GM12878 (cell line): Measurements from ENCODE around the gene TSPAN16. TPM values are rescaled to one million over a fixed set of nuclear protein-coding genes. Genes with fewer than 3 reads are reported as not detected.

ENCODE experiments used
- ATAC-seq: fragments of 200-7000 bp; cut with Tn5 transposase; 3 replicates; pipeline ENCODE4 v1.9.1; 2020; ENCODE audit warnings: mild to moderate bottlenecking, moderate library complexity
- BruUV-seq: library from RNA; stranded (reverse); fragments of 400-500 nt; replicated peaks from 2 replicates; lab custom pipeline; 2021; lab: Mats Ljungman, UMichigan
- CTCF ChIA-PET: fragments of 300-600 bp; sonication (Branson Sonifier 250); formaldehyde crosslinking; extraction: SDS; loops from one replicate; lab custom pipeline; 2021; ENCODE audit warnings: inconsistent platforms; lab: Yijun Ruan, JAX
- POLR2A ChIA-PET: fragments of 350-600 bp; formaldehyde crosslinking; extraction: SDS; loops from one replicate; lab custom pipeline; 2021; ENCODE audit warnings: inconsistent platforms; lab: Charles Lee
- RAD21 ChIA-PET: fragments of 300-600 bp; sonication (Branson Sonifier 250); formaldehyde crosslinking; loops from one replicate; lab custom pipeline; 2023; ENCODE audit warnings: antibody characterized with exemption; ENCODE audit not compliant: unreplicated experiment; lab: Charles Lee
- SMC1A ChIA-PET: fragments of 300-600 bp; sonication (Branson Sonifier 250); formaldehyde crosslinking; loops from one replicate; lab custom pipeline; 2023; ENCODE audit not compliant: unreplicated experiment, uncharacterized antibody; lab: Charles Lee
- DNase-seq: peaks from one replicate; pipeline ENCODE4 v3.0.0-alpha.2; 2011; ENCODE audit warnings: low read depth, low spot score
- FAIRE-seq: peaks from 3 replicates; lab custom pipeline; 2011; peaks lifted over from hg19 to GRCh38; lab: Jason Lieb, UNC
- H2AFZ ChIP-seq: 2 replicates; pipeline ENCODE4 v1.6.0; 2011; ENCODE audit warnings: low read depth, low read length, control low read depth; ENCODE audit not compliant: control insufficient read depth
- H3K27ac ChIP-seq: 2 replicates; pipeline ENCODE4 v1.5.1; 2011; ENCODE audit warnings: control low read depth; ENCODE audit not compliant: control insufficient read depth, insufficient read depth
- H3K27me3 ChIP-seq, 2 experiments: replicated peaks in 1 of 2; 2 replicates each; pipeline versions ENCODE4 v1.6.0 to v1.6.1; 2011; ENCODE audit warnings: low read length in 1 of 2; ENCODE audit not compliant: control insufficient read depth in 2 of 2, insufficient read depth in 2 of 2
- H3K36me3 ChIP-seq, 2 experiments: 2 replicates each; pipeline ENCODE4 v1.5.1; 2011; ENCODE audit warnings: low read length in 1 of 2; ENCODE audit not compliant: control insufficient read depth in 2 of 2, insufficient read depth in 2 of 2
- H3K4me1 ChIP-seq: 2 replicates; pipeline ENCODE4 v1.6.1; 2011; ENCODE audit warnings: mild to moderate bottlenecking, low read length, moderate library complexity, mixed read lengths; ENCODE audit not compliant: control insufficient read depth, insufficient read depth
- H3K4me2 ChIP-seq: 2 replicates; pipeline ENCODE4 v1.6.0; 2011; ENCODE audit warnings: control low read depth; ENCODE audit not compliant: control insufficient read depth, insufficient read depth
- H3K4me3 ChIP-seq: fragments of 200-600 bp; sonication (generic); 2 replicates; pipeline ENCODE4 v1.5.1; 2016
- H3K79me2 ChIP-seq: 2 replicates; pipeline ENCODE4 v1.6.0; 2011; ENCODE audit warnings: low read length; ENCODE audit not compliant: control insufficient read depth, insufficient read depth
- H3K9ac ChIP-seq: 2 replicates; pipeline ENCODE4 v1.8.0; 2011; ENCODE audit warnings: low read length, control low read depth, mixed read lengths; ENCODE audit not compliant: control insufficient read depth, insufficient read depth
- H3K9me3 ChIP-seq: replicated peaks from 3 replicates; pipeline ENCODE4 v1.5.1; 2011; ENCODE audit warnings: mild to moderate bottlenecking, low read length; ENCODE audit not compliant: control insufficient read depth, insufficient read depth
- H4K20me1 ChIP-seq: 2 replicates; pipeline ENCODE4 v1.6.0; 2011; ENCODE audit not compliant: control insufficient read depth, insufficient read depth
- BMI1 ChIP-seq: fragments of 450-650 bp; IDR thresholded peaks from 2 replicates; pipeline ENCODE4 v1.6.1; 2016; ENCODE audit warnings: mild to moderate bottlenecking, moderate library complexity, borderline replicate concordance
- CUX1 ChIP-seq: IDR thresholded peaks from 2 replicates; pipeline ENCODE4 v1.6.1; 2012; ENCODE audit warnings: improper control_type of control experiment, low read depth, low read length; ENCODE audit not compliant: insufficient replicate concordance
- LARP7 ChIP-seq: fragments of 450-650 bp; IDR thresholded peaks from 2 replicates; pipeline ENCODE4 v1.6.1; 2017; ENCODE audit warnings: mild to moderate bottlenecking
- MTA3 ChIP-seq: IDR thresholded peaks from 2 replicates; pipeline ENCODE4 v1.6.1; 2012; ENCODE audit warnings: low read length, inconsistent platforms, borderline replicate concordance
- RELA ChIP-seq: fragments of 450-650 bp; IDR thresholded peaks from 2 replicates; pipeline ENCODE4 v1.8.0; 2014; ENCODE audit warnings: borderline replicate concordance; ENCODE audit not compliant: partially characterized antibody
- ZBED1 ChIP-seq: IDR thresholded peaks from 2 replicates; pipeline ENCODE4 v1.6.1; 2016; ENCODE audit warnings: borderline replicate concordance
- ZZZ3 ChIP-seq: IDR thresholded peaks from 2 replicates; pipeline ENCODE4 v1.6.1; 2011; ENCODE audit warnings: low read depth; ENCODE audit not compliant: control insufficient read depth, insufficient read length
- WGBS: methylation state at CpG from one replicate; pipeline ENCODE4 v1.1.6; 2016; ENCODE audit warnings: low lambda C conversion rate; ENCODE audit not compliant: insufficient replicate concordance, insufficient coverage; ENCODE audit errors: missing lambda C conversion rate; 5-methylcytosine and 5-hydroxymethylcytosine counted together
- in situ Hi-C: fragments of 300-500 bp; cut with MboI; formaldehyde crosslinking; loops from 9 replicates; pipeline ENCODE4 v1.14.3; 2018; ENCODE audit warnings: mixed read lengths
- intact Hi-C: fragments of 100-400 bp; cut with micrococcal nuclease; formaldehyde crosslinking; loops from one replicate; pipeline ENCODE4 v1.14.2; 2022; ENCODE audit not compliant: unreplicated experiment
- polyA plus RNA-seq, 11 experiments: library from polyadenylated mRNA; depleted of rRNA in 4 of 11; unstranded in 6 of 11; stranded (reverse) in 5 of 11; fragments of >200 nt; fragmentation: Nextera tagmentation in 4 of 11; fragmentation: Illumina TruSeq in 1 of 11; extraction: Ambion mirVana in 4 of 11; extraction: Trizol in 1 of 11; gene quantifications; 1 replicate in 1 of 11; 2 replicates in 10 of 11; pipeline versions ENCODE4 v1.2.1 to v1.2.3, GENCODE V29; 2011 to 2016; ENCODE audit warnings: inconsistent platforms in 2 of 11, missing spikeins in 2 of 11, low read depth in 1 of 11
- total RNA-seq, 4 experiments: library from RNA; depleted of rRNA in 3 of 4; stranded (reverse); fragments of >200 nt in 3 of 4; fragmentation: Illumina TruSeq in 1 of 4; extraction: Trizol in 1 of 4; gene quantifications; 2 replicates each; pipeline versions ENCODE4 v1.2.1 to v1.2.3, GENCODE V29; 2013 to 2021

Gene TSPAN16
- total and polyA plus RNA-seq, 10 of the 15 experiments (the other 5 are each of a cell fraction or from before 2014, with no cell fraction given): not detected

DNA sequence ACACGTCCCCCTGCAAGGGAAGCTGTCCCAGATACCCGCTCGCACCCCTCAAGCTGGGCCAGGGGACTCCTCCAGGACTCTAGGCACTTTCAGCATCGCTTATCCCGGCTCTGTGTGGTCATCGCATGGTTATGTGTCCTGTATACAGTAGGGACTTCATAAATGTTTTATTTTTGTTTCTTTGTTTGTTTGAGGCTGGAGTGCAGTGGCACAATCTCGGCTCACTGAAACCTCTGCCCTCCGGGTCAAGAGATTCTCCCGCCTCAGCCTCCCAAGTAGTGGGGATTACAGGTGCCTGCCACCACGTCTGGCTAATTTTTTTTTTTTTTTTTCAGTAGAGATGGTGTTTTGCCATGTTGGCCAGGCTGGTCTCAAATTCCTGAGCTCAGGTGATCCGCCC, 49.0 kb upstream of the TSPAN16 start:
- H2AFZ ChIP-seq: no peak overlapping the region
- whole genome bisulfite sequencing: 78% methylated on average over 11 of the region's 11 CpGs
- no peak for ATAC-seq

More for the DNA sequence above, 49.0 kb upstream of the TSPAN16 start:
- no peaks in the 10 kb centered on the region for H3K9me3 ChIP-seq
- peaks cover 0 to 2% of the 10 kb centered on the region in 2 experiments; a peak in 3 of 4 replicates for H3K36me3 ChIP-seq
- no peak overlapping the region for H3K4me3 ChIP-seq
- H3K27me3 ChIP-seq: no peaks in the 10 kb centered on the region
- intact Hi-C loops: no loop called here
- CTCF ChIA-PET: no interaction called here
- DNase-seq (no peak), FAIRE-seq (no peak)
- SMC1A ChIA-PET: no interaction called here
- TF ChIP-seq ZBED1 (no peak), ZZZ3 (no peak), LARP7 (no peak), RELA (no peak), MTA3 (no peak), BMI1 (no peak), CUX1 (no peak)
- POLR2A ChIA-PET: interaction anchor here (0.6 to 0.7 kb wide), 2 partner anchors 208 to 497 kb away, joined by 3 to 4 read pairs; no protein-coding TSS in a partner anchor
- BruUV-seq: no TSS peak
- H3K4me1 ChIP-seq: no peaks in the 10 kb centered on the region
- H3K27ac ChIP-seq: no peak overlapping the region
- no peaks in the 10 kb centered on the region for H4K20me1 ChIP-seq
- in situ Hi-C loops: no loop called here
- RAD21 ChIA-PET: no interaction called here
- H3K9ac ChIP-seq: no peak overlapping the region
- H3K4me2 ChIP-seq: no peak overlapping the region
- no peaks in the 10 kb centered on the region for H3K79me2 ChIP-seq
